ENCODE measurements around the gene NPAS3.
"Not testable (repeated sequence)": the region's sequence is repeated elsewhere in the genome, so short reads cannot be mapped to it uniquely, and the experiment has no call there.

The NPAS3 gene

DNA sequence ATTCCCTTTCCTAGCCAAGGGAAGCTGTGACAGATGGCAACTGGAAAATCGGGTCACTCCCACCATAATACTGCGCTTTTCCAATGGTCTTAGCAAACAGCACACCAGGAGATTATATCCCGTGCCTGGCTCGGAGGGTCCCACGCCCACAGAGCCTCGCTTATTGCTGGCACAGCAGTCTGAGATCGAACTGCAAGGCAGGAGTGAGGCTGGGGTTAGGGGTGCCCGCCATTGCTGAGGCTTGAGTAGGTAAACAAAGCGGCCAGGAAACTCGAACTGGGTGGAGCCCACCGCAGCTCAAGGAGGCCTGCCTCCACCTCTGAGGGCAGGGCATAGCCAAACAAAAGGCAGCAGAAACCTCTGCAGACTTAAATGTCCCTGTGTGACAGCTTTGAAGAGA, 149.6 kb downstream of the NPAS3 start:
- DNase-seq = not testable (repeated sequence)

DNA sequence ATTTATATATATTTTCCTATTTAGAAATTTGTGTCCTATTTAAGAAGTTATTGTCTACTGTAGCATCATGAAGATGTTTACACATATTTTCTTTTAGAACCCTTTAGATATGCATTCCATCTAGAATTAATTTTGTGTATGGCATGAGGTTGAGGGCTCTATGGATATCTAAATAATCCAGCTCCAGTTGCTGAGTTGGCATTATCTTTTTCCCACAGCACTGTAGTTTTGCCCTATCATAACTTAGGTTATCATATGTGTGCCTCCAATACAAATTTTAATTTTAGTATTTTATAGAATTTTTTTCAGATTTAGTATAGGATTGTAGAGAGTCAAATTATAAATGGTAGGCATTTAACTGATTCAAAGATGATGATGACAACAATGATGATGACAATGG, 159.3 kb downstream of the NPAS3 start:
- no peak for DNase-seq

DNA sequence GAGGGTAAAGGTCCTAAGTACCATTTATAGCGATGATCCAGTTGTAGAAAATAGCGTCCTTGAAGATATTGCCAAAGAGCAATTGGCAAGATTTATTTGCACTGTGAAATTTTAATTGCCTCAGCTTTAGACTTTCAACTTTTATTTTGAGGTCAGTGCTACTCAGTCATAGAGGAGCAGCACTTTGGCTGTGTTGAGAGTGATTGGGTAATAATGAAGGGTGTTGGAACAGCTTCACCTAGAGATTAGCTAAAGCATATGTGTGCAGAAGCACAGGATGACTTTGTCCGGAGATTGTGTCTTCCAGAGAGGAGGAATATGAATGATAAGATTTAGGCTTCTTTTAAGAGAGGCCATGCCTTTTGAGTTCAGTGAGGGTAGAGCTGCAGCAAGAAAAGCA, 164.8 kb downstream of the NPAS3 start:
- no peak for DNase-seq

DNA sequence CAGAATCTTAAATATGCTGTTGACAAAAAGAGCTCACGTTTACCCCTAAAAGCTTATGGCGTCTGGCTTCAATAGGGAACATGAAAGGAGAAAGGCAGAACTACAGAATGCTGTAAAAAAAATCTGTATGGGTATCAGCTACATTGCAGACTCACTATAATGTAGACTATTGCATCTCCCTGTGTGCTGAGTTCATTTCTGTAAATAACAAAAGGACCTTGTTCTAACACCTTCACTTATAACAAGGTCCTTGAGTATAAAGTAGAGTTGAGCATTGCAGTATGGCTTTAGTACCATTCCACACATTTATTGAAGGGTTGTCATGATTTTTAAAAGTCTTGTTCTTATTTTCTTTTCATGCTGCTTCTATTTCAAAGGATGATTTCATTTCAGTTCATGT, 165.3 kb downstream of the NPAS3 start:
- no peak for DNase-seq

DNA sequence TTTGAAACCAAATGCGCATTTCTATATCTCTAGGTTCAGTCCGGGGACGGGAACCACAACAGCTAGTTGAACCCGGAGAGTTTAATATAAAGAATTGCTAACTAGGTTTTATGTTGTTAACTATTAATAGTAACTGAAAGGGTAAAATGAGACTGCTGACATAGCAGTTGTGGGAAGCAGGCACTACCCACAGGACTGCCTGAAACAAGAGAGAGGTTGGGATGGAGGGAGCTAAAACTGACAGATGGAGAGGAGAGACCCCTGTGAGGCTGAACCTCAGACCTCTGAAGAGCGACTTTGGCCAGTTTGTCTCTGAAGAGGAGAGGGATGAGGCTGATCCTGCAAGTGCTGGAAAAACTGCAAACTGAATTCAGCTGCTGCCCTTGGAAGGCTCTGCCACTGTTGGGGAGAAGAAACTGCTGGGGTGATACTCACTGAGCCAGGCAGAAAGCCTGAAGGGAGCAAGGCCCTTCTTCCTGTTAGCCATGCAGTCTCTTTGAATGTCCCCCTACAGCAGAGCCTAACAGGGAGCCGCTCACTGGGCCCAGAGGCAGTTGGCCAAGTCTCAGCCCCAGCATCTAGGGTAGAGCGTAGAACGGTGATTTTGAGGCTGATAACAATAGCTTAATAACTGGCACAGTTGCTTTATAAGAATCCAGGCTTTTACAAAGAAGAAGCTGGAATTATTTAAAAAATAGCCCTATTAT, 172.2 kb downstream of the NPAS3 start:
- no peak for DNase-seq

DNA sequence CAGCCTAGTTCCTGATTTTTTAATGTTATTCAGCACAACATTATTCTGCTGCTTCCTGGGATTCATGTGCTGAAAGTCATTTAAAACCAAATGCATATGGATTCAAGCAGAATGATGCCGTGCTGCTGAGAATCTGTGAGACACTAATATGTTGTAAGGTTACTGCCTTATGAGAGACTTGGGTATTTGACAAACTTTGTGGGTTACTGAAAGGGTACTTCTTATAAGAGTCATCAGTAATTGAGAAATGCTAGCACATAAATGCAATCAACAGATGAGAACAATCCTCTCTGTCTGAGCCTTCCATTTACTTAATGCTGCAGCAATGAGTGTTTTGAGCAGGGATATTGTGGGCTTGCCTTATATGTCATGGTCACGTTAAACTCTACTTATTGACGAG, 175.7 kb downstream of the NPAS3 start:
- DNase-seq = no peak

DNA sequence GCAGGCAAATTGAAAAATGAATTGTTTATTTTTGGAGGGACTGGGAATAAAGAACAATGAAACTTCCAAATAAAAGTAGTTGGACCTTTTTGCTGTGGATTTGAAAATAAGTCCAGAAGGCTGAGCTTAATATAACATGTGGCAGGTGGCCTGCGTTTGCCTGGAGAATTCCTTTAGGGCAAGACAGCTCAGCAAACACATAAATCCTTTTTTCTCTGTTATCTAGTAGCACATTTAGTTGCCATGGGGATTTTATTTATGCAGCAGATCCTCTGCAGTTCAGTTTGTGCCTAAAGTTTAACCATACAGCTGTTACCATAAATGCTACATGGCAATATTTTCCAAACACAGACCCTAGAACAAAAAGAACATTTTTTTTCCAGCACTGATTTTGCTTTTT, 180.0 kb downstream of the NPAS3 start:
- DNase-seq = no peak

DNA sequence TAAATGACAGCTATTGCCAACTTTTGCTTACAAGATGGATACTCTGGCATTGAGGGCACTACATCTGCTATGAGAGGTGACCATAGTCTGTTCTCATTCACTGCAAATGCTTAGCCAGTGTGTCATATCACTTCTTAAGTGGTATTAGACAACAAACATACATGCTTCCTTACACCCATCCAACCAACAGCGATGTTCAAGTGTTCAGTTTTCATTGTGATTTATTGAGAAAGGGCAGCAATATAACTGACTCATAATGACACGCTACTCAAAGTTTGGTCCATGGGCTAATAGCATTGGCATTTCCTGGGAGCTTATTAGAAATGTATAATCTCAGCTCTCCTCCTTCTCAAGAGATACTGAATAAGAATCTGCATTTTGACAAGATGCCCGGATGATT, 181.7 kb downstream of the NPAS3 start:
- no peak for DNase-seq

DNA sequence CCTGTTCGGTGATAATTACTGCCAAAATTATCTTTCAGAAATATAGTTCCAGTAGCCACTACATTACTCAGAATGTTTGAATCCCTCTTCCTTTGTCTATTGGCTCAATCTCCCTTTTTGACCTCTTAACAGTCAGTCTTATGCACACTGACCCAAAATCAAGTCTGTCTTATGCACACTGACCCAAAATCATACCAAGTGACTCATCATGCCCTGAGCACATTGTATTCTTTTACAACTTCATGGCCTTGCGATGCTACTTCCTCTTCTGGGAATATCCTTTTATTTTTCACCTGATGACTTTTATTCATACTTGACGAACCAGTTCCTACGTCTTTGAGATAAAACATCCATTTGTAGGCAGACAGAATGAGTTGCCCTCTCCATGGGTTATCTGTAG, 182.3 kb downstream of the NPAS3 start:
- no peak for DNase-seq

DNA sequence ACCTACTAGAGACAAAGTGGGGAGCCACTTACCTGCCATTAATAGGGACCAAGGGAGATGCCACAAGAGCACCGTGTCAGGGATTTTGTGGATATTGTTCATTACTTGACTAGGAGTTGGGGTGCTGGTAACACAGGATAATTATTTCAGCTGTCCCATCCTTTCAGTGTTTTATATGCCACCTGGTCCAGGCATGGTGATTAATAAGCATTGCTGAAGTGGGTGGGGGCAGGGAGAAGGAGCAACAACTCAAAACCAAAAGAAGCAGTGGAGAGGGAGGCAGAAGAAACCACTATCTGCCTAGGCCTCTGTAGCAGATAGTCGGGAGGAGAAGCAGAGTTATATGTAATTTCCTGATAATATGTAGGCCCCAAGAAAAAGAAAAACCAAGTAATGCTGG, 184.6 kb downstream of the NPAS3 start:
- no peak for DNase-seq

DNA sequence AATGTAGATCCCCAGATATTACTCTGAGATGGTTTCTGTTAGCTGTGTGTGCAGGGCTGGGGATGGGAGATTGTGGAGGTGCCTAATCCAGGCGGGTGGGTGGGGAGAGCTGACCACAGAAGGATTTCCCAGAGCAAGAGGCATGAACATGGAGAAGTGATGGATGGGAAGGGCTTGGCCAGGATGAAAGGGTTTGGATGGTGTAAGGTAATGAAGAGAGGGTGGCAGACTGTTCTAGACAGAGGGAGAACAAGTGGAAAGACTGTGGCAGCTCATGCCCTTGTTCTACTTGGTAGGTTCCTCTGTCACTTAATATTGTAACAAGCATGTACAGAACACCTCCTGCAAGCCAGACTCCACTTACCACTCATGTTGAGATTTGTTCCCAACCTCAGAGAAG, 187.8 kb downstream of the NPAS3 start:
- no peak for DNase-seq

DNA sequence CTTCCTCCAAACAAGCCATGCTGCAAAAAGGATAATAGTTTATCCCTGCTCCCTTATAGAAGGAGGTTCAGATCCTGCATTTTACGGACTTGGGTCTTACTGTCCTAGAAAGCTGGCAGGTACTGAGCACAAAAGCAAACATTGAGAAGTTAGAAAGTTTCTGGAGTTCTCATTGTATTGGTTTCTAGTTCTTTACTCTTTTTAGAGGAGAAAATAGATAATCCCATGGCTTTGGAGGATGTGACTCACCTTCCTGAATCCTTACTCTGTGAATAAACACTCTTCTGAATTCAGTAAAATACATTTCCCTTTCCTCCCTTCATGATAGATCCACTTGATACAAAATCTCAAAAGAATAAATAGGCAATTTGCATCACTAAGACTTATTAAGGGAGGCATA, 188.9 kb downstream of the NPAS3 start:
- DNase-seq = no peak

DNA sequence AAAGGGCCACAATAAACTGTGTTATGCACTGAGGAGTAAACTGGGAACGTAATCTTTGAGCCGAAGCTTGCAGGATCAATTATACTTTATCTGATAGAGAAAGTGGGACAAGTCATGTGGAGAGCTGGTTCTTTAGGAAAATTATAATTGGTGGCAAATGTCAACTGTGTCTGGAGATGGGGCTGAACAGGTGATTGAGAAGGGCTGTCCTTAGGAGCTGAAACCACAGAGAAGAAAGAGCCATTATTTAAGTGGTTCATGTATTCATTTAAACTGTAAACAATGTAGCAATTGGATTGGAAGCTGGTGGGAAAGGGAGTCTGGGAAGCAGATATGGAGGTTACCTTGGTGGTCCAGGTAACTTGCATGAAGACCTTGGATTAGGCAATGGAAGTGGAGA, 193.1 kb downstream of the NPAS3 start:
- no peak for DNase-seq

DNA sequence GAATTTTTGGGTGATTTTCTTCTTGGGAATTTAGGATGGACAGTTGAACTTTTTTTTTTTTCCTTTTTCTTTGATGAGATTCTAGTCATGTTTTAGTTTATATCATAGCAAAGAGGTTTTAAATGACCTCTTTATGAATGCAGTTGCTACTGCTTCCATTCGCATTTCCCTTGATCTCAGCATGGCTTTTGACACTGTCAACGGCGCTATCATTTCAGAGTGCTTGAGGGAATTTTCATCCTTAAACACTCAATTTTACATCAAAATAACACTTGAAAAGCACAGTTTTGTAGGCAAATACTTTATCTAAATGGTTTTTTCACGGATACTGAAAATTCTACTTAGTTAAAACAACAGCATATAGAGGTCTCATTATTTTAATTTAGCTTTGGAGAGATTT, 195.5 kb downstream of the NPAS3 start:
- DNase-seq = no peak

DNA sequence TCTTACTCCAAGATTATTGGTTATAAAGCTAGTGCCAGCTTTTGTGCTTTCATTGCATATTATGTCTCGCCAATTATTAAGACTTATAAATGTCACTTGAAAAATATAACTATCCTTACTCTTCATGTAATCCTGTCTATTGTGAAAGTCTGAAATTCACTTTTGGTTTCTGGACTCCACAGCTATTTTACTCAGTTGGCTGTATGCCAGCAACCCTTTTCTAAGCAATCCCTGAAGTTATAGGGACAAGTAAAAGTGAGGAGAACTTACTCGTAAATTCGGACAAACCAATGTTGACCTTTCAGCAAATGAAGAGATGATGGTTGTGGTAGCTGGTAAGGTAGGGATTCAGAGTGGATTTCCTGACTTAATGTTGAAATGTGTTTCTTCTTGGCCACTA, 196.3 kb downstream of the NPAS3 start:
- DNase-seq = no peak

DNA sequence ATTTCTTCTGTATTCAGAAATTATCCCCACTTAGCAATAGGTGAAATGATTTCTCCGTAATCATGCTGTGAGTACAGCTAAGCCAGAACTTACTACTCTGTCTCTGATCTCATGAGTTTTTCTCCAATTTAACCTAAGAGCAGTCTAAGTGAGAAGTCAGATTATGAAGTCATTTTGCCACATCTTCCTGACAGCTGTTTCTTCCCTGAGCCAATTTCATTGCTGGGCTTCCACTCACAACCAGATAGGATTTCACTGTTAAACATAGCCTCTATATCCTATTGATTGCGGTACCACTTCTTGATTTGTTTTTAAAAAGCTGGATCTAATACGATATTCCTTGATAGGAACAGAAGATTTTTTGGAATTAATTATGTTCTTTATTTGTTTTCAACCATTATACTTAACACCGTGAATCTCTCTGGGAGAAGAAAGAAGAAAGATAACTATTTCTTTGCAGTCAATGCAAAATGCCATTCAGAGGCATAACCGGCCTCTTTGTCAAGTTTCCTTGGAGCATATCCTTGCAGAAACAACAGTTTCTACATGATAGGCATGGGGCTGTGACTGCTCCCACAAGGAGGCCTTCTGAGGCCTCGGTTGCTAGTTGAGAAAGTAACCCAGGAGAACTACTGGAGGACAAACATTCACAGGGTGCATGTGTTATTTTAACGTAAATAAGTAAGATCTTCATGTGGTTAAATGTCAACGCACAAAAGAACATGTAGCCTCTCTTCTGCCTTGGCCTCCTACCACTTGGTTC, 212.2 kb downstream of the NPAS3 start:
- no peak for DNase-seq

DNA sequence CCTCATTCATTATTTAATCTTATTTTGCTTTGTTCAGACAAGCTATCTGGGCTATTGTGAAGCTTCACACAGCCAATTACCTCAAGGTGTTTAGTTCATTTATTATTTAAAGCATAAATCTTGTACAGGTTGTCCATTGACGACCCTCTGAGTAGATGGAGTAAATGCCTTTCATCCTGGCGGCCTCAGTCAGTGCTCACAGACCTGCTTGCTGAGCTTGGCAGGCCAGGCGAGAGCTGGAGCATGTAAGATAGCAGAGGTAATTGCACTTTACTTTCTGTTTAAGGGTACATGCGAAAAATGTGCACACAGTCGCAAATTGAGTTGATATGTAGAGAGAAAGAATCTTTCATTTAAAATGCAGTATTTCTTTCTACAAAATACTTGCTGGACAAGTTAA, 224.4 kb downstream of the NPAS3 start:
- DNase-seq = no peak

DNA sequence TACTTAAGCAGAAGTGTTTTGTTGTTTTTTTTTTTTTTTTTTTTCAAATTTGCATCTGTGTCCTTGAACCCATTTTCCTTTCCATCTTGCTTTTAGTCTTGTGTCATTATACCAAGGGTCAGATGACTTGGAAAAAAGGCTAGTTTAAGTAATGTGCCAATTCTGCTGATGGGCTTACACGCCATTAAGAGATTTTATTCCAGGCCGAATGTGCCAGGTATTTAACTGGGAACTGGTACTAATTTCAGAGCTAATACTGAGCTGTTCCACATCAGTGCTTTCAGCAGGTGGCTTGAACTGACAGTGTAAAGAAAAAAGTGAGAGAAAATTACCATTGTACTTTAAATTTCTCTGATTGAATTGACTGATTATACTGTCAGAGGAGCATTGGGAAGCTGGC, 224.9 kb downstream of the NPAS3 start:
- no peak for DNase-seq

DNA sequence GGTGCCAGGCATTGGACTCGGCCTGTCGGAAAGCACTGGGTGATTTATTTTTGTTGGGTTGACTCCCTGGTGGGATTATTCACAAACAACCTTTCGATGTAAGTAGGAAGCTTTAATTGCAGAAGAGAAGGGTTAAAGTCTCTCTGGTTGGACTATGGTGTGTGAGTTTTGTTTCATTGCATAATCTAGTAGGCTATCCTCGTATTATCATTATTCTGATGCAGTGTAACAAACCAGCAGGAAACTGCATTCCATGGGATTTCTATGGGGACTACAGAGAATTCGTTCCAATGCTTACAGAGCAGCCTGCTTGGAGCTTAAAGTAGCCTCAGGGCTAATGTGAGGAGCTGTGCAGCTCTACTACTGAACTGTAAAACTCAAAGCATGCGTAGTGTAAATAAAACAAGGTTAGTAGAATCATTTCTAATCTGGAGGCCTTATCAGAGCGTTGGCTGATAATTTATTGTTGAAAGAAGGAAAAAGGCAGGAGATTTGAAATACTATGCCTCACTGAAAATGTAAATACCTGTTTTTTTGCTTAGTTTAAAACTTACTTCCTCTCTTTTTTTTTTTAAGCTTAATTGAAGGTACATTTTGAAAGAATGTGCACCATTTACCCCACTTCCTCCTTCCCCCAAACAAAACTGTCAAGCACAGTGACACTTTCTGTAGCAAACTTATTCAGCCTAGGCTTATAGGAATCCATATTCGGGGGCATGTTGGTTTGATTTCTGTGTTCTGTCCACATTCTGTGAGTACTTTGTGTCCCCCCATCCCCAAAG, 226.7 kb downstream of the NPAS3 start:
- DNase-seq = no peak

DNA sequence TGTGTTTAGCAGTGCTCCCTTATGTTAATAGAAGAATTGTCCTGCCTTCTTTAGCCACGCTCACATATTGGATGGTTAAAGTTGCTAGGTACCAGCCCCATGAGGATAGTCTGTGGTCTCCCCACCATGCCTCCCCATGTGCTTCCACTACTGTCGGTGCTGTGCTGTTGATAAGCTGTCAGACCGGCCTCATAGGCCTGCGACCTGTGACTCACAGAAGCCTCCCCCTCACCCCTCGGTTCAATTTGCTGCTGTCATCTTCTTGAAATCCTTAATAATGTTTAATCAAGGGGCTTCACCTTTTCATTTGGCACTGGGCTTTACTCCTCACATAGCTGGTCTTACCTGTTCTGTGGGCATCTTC, 227.2 kb downstream of the NPAS3 start:
- DNase-seq = no peak

DNA sequence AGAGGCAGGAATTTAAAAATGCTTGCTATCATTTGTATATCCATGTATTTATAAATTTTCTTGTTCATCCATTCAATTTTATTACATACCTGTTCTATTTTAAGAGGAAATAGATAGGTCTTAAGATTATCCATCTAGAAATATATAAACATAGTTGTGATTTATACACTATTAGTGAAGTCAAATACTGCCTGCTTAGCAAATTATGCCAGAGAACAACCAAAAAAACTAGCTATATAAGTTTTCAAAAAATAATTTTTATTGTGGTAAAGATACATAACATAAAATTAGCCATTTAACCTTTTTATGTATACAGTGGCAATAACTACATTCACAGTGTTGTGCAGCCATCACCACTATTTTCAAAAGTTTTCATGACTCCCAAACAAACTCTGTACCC, 237.3 kb downstream of the NPAS3 start:
- DNase-seq = no peak

DNA sequence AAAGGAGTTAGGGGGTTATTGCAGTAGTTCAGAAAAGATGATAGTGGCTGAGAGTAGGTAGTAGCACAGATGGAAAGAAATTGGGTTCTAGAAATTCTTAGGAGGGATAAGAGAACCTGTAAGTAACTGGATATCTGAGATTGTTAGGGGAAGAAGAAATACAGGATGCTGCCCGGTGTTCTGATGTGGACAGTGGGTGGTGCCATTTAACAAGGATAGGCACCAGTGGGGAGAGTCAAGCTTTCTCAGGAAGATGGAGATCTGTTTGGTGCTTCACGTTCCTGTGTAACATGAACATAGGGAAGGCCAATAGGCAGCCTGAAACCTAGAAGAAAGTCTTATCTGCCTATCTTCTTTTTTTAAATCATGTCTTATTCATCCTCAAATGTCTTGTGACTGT, 245.9 kb downstream of the NPAS3 start:
- DNase-seq = no peak

DNA sequence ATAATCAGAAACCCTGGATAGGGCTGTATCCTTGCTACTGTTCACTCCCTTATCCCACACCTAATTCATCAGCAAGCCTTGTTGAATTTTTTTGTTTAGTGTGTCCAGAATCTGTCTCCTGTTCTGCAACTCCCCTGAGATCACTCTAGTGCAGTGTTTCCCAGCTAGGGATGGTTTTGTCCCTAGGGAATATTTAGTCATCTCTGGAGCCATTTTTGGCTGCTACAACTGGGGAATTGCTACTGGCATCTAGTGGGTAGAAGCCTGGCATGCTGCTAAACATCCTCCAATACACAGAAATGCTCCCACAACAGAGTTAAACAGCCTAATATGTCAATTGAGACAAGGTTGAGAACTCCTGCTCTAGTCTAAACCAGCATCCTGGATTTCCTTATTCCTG, 248.0 kb downstream of the NPAS3 start:
- no peak for DNase-seq

DNA sequence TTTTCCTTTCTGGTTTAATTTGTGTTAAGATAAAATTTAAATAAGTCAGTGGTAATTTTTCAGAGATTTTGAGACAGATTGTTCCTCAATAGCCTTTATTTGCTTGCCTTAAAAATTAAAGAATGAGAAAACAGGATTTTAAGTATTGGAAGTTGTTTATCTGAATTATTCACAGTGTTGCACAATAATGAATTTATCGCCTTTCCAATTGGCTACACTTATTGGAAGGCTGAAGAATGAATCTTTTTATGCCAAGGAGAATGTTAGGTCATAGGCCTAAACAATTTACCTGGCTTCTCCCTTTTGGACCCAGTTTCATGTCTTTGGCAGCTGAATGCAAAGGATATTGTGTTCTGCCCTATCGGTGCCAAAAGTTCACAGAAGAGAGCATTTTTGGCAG, 250.2 kb downstream of the NPAS3 start:
- no peak for DNase-seq
